CD4-positive, CD25-positive, alpha-beta regulatory T cell (primary cell): ENCODE results near the gene NKIRAS1. TPM values are rescaled to one million over a fixed set of nuclear protein-coding genes. Genes with fewer than 3 reads are reported as not detected.
A peak's percentile ranks its signal among the peaks of the same experiment; 100 is the strongest.

Experiments used
- ATAC-seq, 2 donors: fragments of 150-1000 bp; cut with Tn5 transposase; one replicate each; pipeline ENCODE4 v1.10.0; 2021; ENCODE audit warnings: low read depth in 2 of 2, moderate number of reproducible peaks in 2 of 2, moderate library complexity in 1 of 2
- DNase-seq, 3 donors: peaks; one replicate each; pipeline versions ENCODE4 v3.0.0 to v3.0.0-alpha.2; 2012 to 2022; ENCODE audit warnings: mixed read lengths in 1 of 3
- H3K27ac ChIP-seq: one replicate; pipeline ENCODE4 v1.7.0; 2013; ENCODE audit warnings: mild to moderate bottlenecking, low read length; ENCODE audit not compliant: insufficient read depth, poor library complexity, severe bottlenecking
- H3K27me3 ChIP-seq: one replicate; pipeline ENCODE4 v1.7.0; 2013; ENCODE audit warnings: low read length; ENCODE audit not compliant: control insufficient read depth, insufficient read depth
- H3K36me3 ChIP-seq: one replicate; pipeline ENCODE4 v1.7.0; 2013; ENCODE audit warnings: mild to moderate bottlenecking, low read length, moderate library complexity; ENCODE audit not compliant: control insufficient read depth, insufficient read depth
- H3K4me1 ChIP-seq: 2 replicates; pipeline ENCODE4 v1.7.0; 2013; ENCODE audit warnings: mild to moderate bottlenecking, low read length; ENCODE audit not compliant: insufficient read depth, control insufficient read depth, poor library complexity, severe bottlenecking
- H3K4me3 ChIP-seq: one replicate; pipeline ENCODE4 v1.7.0; 2013; ENCODE audit warnings: low read depth, mild to moderate bottlenecking, low read length, moderate library complexity
- H3K9me3 ChIP-seq, 2 experiments: 1 replicate in 1 of 2; 2 replicates in 1 of 2; pipeline ENCODE4 v1.7.0; 2013; ENCODE audit warnings: low read length in 2 of 2, mild to moderate bottlenecking in 1 of 2, moderate library complexity in 1 of 2; ENCODE audit not compliant: control insufficient read depth in 2 of 2
- H3K27ac Mint-ChIP-seq, 3 donors: one replicate each; pipeline ENCODE4 v1.8.0; 2020 to 2022; ENCODE audit warnings: mild to moderate bottlenecking in 3 of 3, mixed read lengths in 3 of 3, moderate library complexity in 2 of 3
- H3K27me3 Mint-ChIP-seq: one replicate; pipeline ENCODE4 v1.8.0; 2022; ENCODE audit warnings: mild to moderate bottlenecking, mixed read lengths
- H3K36me3 Mint-ChIP-seq: one replicate; pipeline ENCODE4 v1.8.0; 2020; ENCODE audit warnings: mixed read lengths
- H3K4me1 Mint-ChIP-seq, 4 donors: one replicate each; pipeline ENCODE4 v1.8.0; 2020 to 2022; ENCODE audit warnings: mixed read lengths in 4 of 4, mild to moderate bottlenecking in 1 of 4
- H3K4me3 Mint-ChIP-seq, 4 donors: one replicate each; pipeline ENCODE4 v1.8.0; 2020 to 2022; ENCODE audit warnings: mild to moderate bottlenecking in 4 of 4, mixed read lengths in 4 of 4, moderate library complexity in 3 of 4
- H3K9me3 Mint-ChIP-seq, 7 donors: one replicate each; pipeline ENCODE4 v1.8.0; 2020 to 2022; ENCODE audit warnings: mixed read lengths in 7 of 7, mild to moderate bottlenecking in 3 of 7, moderate library complexity in 2 of 7
- polyA plus RNA-seq, 4 donors: library from polyadenylated mRNA; unstranded; fragments of 300-500 nt; fragmentation: Illumina TruSeq; gene quantifications; one replicate each; pipeline ENCODE4 v1.2.3, GENCODE V29; 2021
- total RNA-seq: library from RNA; stranded (reverse); gene quantifications from one replicate; pipeline ENCODE4 v1.2.3, GENCODE V29; 2022

The NKIRAS1 gene
- total and polyA plus RNA-seq, 5 donors from 2014 or later: 2.1 to 5.8 (median 4.0) TPM

DNA sequence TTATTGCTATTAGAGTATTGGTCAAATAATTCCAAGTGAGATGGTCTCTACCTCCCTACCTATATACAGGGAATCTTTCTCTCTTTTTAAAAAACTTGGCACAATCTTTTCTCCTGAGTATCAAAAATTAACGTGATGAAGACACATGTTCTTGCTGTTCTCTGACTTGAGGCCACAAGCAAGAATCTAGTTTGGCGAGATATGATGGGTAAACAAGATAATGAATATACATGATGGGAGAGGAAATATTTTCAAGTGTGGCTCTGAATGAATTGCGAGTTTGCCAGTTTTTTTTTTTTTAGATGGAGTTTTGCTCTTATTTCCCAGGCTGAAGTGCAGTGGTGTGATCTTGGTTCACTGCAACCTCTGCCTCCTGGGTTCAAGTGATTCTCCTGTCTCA lies 39.9 kb upstream of the NKIRAS1 start:
- Mint-ChIP-seq H3K27ac (no peak overlapping the region), H3K36me3 (peaks cover 41% of the 10 kb centered on the region)
- no peak for ATAC-seq

DNA sequence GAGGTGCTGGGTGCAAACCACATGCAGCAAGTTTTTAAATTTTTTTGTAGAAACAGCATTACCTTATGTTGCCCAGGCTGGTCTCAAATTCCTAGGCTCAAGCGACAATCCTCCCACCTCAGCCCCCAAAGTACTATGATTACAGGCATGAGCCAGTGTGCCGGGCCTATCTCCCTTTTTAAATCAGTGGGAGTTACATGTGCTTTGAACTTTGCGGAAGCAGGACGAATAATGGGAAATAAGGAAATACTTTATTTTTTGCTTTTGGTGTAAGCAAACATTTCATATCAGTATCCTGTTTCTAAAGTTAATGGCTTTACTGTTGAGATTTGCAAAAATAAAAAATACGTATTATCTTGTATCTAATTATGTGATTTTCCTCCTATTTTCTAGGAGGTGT lies 37.4 kb upstream of the NKIRAS1 start:
- ATAC-seq: no peak
- H3K4me3 Mint-ChIP-seq: peak overlapping the region in 1 of 4 donors; percentile 15

More for the DNA sequence above, 39.9 kb upstream of the NKIRAS1 start:
- Histone ChIP-seq H3K36me3 (peaks cover 58% of the 10 kb centered on the region), H3K9me3 (no peaks in the 10 kb centered on the region), H3K4me3 (no peak overlapping the region), H3K27ac (no peak overlapping the region), H3K27me3 (no peaks in the 10 kb centered on the region), H3K4me1 (peaks cover 19% of the 10 kb centered on the region)
- Mint-ChIP-seq H3K9me3 (no peaks in the 10 kb centered on the region), H3K4me1 (peaks cover 22 to 56% (median 44%) of the 10 kb centered on the region in 4 donors), H3K27me3 (no peaks in the 10 kb centered on the region), H3K4me3 (peak overlapping the region in 1 of 4 donors; percentile 13)
- DNase-seq: no peak

DNA sequence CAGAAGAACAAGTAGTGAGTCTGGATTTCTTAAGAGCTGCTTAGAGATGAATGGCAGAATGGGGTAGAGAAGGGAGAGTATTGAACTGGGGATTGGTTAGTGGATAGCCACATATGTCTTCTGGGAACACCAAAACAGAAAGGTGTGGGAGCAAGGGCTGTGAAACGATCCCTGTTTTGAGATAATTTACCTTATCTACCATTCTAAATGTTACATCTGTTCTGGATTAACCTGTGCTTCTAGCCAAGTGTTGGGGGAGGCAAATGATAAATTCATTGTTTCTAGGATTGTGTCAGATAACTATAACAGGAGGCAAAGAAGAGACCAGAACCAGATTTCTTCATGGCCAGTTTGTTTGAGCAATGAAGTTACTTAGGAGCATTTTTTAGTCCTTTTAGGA lies 36.7 kb upstream of the NKIRAS1 start:
- no peaks in the 10 kb centered on the region for H3K27me3 Mint-ChIP-seq
- no peak overlapping the region for H3K27ac Mint-ChIP-seq
- Histone ChIP-seq H3K9me3 (no peaks in the 10 kb centered on the region), H3K27ac (no peak overlapping the region), H3K36me3 (peaks cover 36% of the 10 kb centered on the region), H3K27me3 (no peaks in the 10 kb centered on the region), H3K4me1 (peaks cover 45% of the 10 kb centered on the region), H3K4me3 (no peak overlapping the region)
- H3K36me3 Mint-ChIP-seq: peaks cover 26% of the 10 kb centered on the region
- H3K4me1 Mint-ChIP-seq: peaks cover 37 to 78% (median 60%) of the 10 kb centered on the region in 4 donors
- DNase-seq (no peak), ATAC-seq (no peak)
- no peaks in the 10 kb centered on the region for H3K9me3 Mint-ChIP-seq
- peak overlapping the region in 2 of 4 donors; percentile 29 to 31 for H3K4me3 Mint-ChIP-seq

More for the DNA sequence above, 37.4 kb upstream of the NKIRAS1 start:
- H3K4me1 Mint-ChIP-seq: peaks cover 37 to 73% (median 59%) of the 10 kb centered on the region in 4 donors
- H3K27ac ChIP-seq: no peak overlapping the region
- H3K9me3 Mint-ChIP-seq: no peaks in the 10 kb centered on the region
- no peaks in the 10 kb centered on the region for H3K9me3 ChIP-seq
- peaks cover 38% of the 10 kb centered on the region for H3K36me3 ChIP-seq
- H3K27me3 Mint-ChIP-seq: no peaks in the 10 kb centered on the region
- DNase-seq: no peak
- peaks cover 40% of the 10 kb centered on the region for H3K4me1 ChIP-seq
- peaks cover 26% of the 10 kb centered on the region for H3K36me3 Mint-ChIP-seq
- no peaks in the 10 kb centered on the region for H3K27me3 ChIP-seq
- H3K4me3 ChIP-seq: no peak overlapping the region
- no peak overlapping the region for H3K27ac Mint-ChIP-seq

DNA sequence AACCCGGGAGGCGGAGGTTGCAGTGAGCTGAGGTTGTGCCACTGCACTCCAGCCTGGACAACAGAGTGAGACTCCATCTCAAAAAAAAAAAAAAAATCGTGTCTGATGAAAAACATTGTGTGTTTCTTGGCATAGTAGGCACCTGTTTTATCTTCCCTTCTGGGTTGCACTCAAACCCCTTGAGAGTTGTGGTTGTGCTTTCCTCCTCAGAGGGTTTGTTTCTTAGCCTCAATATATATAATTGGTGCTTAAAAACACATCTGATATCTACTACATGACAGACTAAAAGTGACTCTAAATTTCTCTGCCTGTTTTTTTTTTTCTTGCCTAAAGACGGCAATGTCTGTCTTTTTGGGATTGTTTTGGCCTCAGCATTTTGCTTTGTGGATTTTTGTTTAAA lies 35.9 kb upstream of the NKIRAS1 start:
- H3K4me1 Mint-ChIP-seq: peaks cover 44 to 87% (median 64%) of the 10 kb centered on the region in 4 donors
- no peaks in the 10 kb centered on the region for H3K9me3 ChIP-seq
- H3K27me3 Mint-ChIP-seq: no peaks in the 10 kb centered on the region
- H3K27ac ChIP-seq: no peak overlapping the region
- H3K4me3 ChIP-seq: no peak overlapping the region
- H3K36me3 ChIP-seq: peaks cover 28% of the 10 kb centered on the region
- H3K9me3 Mint-ChIP-seq: no peaks in the 10 kb centered on the region
- H3K4me1 ChIP-seq: peaks cover 45% of the 10 kb centered on the region
- no peak for DNase-seq
- no peak overlapping the region for H3K27ac Mint-ChIP-seq
- peaks cover 29% of the 10 kb centered on the region for H3K36me3 Mint-ChIP-seq
- ATAC-seq: no peak
- no peaks in the 10 kb centered on the region for H3K27me3 ChIP-seq
- peak overlapping the region in 2 of 4 donors; percentile 20 to 48 for H3K4me3 Mint-ChIP-seq

DNA sequence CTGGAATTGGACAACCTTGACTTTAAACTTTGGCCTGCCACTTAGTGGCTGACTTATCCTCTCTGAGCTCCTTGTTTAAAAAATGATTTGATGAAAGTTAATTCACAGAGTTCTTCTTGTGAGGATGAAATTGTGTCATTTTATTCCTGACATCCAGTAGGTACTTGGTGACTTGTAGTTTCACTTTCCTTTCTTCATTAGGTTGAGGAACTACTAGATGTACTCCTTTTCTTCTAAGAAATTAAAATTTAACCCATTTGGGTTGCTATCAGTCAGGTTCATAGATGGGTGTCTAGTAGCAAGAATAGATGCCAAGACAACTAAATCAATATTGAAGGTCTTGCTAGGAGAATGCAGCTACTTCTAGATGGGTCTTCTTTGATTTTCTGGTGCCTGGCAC lies 33.5 kb upstream of the NKIRAS1 start:
- H3K4me1 Mint-ChIP-seq: peaks cover 33 to 85% (median 61%) of the 10 kb centered on the region in 4 donors
- Histone ChIP-seq H3K36me3 (peaks cover 11% of the 10 kb centered on the region), H3K27ac (no peak overlapping the region), H3K4me1 (peaks cover 55% of the 10 kb centered on the region), H3K9me3 (no peaks in the 10 kb centered on the region), H3K4me3 (peak overlapping the region; percentile 56), H3K27me3 (no peaks in the 10 kb centered on the region)
- peak overlapping the region; percentile 48 to 91 (median 74) for H3K4me3 Mint-ChIP-seq
- peak in 1 of 3 donors; percentile 35 for DNase-seq
- no peaks in the 10 kb centered on the region for H3K27me3 Mint-ChIP-seq
- ATAC-seq: no peak
- H3K27ac Mint-ChIP-seq: peak overlapping the region in 2 of 3 donors; percentile 30 to 47
- H3K9me3 Mint-ChIP-seq: no peaks in the 10 kb centered on the region
- peaks cover 22% of the 10 kb centered on the region for H3K36me3 Mint-ChIP-seq

DNA sequence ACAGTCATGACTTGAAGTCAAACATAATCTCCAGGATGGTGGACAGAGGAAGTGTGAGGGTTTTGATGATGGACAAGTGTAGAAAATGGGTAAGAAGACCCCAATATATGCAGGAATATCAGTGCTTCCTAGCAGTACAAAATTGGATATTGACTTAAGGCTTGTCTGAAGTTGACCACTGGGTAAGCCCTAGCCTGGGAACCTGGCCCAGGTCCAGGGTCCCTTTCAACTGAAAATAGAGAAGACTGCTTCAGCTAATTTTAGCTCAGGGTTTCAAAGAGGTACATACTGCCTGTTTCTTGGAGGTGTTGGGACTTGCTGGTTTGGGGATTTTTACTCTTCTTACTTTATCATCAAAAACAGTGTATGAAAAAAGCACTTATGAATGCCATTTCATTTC lies 33.0 kb upstream of the NKIRAS1 start:
- H3K27me3 Mint-ChIP-seq: no peaks in the 10 kb centered on the region
- DNase-seq (no peak), ATAC-seq (no peak)
- no peaks in the 10 kb centered on the region for H3K9me3 Mint-ChIP-seq
- Histone ChIP-seq H3K27ac (peak overlapping the region; percentile 62), H3K27me3 (no peaks in the 10 kb centered on the region), H3K4me3 (peak overlapping the region; percentile 56), H3K36me3 (peaks cover 6% of the 10 kb centered on the region), H3K9me3 (no peaks in the 10 kb centered on the region), H3K4me1 (peaks cover 54% of the 10 kb centered on the region)
- H3K36me3 Mint-ChIP-seq: peaks cover 18% of the 10 kb centered on the region
- peaks cover 33 to 80% (median 59%) of the 10 kb centered on the region in 4 donors for H3K4me1 Mint-ChIP-seq
- H3K4me3 Mint-ChIP-seq: peak overlapping the region; percentile 45 to 91 (median 74)
- peak overlapping the region in 2 of 3 donors; percentile 30 to 47 for H3K27ac Mint-ChIP-seq

DNA sequence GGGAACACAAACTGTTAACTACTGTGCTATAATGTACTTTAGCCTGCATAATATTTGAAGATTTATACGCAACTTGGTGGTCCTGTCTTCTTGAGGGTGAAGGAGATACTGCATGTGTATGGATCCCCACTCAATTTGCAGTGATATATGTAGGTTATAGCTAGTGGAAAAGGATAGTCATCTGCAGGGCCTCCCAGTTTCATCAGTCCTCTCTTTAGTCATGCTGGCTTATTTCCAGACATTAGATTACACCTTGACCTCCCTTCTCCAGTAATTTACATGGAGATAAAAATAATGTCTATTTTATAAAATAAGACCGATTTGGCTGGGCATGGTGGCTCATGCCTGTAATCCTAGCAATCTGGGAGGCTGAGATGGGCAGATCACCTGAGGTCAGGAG lies 32.0 kb upstream of the NKIRAS1 start:
- peak overlapping the region in 2 of 4 donors; percentile 35 to 69 for H3K4me3 Mint-ChIP-seq
- peaks cover 48% of the 10 kb centered on the region for H3K4me1 ChIP-seq

More for the DNA sequence above, 32.0 kb upstream of the NKIRAS1 start:
- peaks cover 5% of the 10 kb centered on the region for H3K27me3 Mint-ChIP-seq
- Histone ChIP-seq H3K27ac (peak overlapping the region; percentile 62), H3K4me3 (no peak overlapping the region), H3K9me3 (no peaks in the 10 kb centered on the region), H3K27me3 (no peaks in the 10 kb centered on the region), H3K36me3 (no peaks in the 10 kb centered on the region)
- ATAC-seq: no peak
- DNase-seq: no peak
- H3K4me1 Mint-ChIP-seq: peaks cover 40 to 79% (median 58%) of the 10 kb centered on the region in 4 donors
- H3K36me3 Mint-ChIP-seq: peaks cover 15% of the 10 kb centered on the region
- no peak overlapping the region for H3K27ac Mint-ChIP-seq
- no peaks in the 10 kb centered on the region for H3K9me3 Mint-ChIP-seq
